Activated naive CD8-positive, alpha-beta T cell treated with anti-CD3 and anti-CD28 coated beads, Interleukin-2, amount 50 U/mL, for 16 hours (primary cell): ENCODE measurements around the gene CCDC12.

Experiments
- DNase-seq: peaks from one replicate; pipeline ENCODE4 v3.0.0-alpha.2; 2020; ENCODE audit warnings: low read depth, low spot score

The CCDC12 gene

GRCh38 chr3:46976326-46977190, at the start of gene CCDC12:
TSS of gene CCDC12 (minus strand) at chr3:46976745. CDS start at chr3:46976732, 13 bp downstream.
- peak; percentile 85 for DNase-seq

- DNase-seq = no peak
Measured at GRCh38 chr3:47024932-47025331, 48.4 kb upstream of the CCDC12 start.

DNA sequence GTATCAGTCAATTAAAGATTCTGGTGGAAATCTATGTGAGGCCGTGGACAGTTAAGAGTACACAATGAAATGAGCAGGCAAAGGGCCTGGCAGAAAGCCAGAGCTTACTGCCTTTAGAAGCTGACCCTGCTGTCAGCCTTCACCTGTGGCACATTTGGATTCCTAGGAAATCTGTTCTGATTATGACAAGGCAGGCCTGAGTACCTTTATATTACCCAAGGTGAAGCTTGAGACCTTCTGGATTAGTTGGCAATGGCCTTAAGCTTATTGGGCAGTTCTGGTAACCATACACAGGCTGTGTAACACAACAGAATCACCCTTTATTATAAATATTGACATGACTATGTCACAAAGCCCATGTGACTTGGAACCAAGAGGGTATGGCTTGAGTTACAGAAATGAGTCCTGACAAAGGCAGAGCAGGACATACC, 46.1 kb upstream of the CCDC12 start:
- no peak for DNase-seq

GRCh38 chr3:47020311-47020710, 43.8 kb upstream of the CCDC12 start:
- DNase-seq = no peak

GRCh38 chr3:47019201-47019600, 42.7 kb upstream of the CCDC12 start:
- no peak for DNase-seq

- DNase-seq = no peak
Measured at GRCh38 chr3:47018269-47018611, 41.7 kb upstream of the CCDC12 start.

- DNase-seq = no peak
Measured at GRCh38 chr3:47017504-47018268, 41.1 kb upstream of the CCDC12 start.

- no peak for DNase-seq
Measured at GRCh38 chr3:47016934-47017435, 40.4 kb upstream of the CCDC12 start.

DNA sequence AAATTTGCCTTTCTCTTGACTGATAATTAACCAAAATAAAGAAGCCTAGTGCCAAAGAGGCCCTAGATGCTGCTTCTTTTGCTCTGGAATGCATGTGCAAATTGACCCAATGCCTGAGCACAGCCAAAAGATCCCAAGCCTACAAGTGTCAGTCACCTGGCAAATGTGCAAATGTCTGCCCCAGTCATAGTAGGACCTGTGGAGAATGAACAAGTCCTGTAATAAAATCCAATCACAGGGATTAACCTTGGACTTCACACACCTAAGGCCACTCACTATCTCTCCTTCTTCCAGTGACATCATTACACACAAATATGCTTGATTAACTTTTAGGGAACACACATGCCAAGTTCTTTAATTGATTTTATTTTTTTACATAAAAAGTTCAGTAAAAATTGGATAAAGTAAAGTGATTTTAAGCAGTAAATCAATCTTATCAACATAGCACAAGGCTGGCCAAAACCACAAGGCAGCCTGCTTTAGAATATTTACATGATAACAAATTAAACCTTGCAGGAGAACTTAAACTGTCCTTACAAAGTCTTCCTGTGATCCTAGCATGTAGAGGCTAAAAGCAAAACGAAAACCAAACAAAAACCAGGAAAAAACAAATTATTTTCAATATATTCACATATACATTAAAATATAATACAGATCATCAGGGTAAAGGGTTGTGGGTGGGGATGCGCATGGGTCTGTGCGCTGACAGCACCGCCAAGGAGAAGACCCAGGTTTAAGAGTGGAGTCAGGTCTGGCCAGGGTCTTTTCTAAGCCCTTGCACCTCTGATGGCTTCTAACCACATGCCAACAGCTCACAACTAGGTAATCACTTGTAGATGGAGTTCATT, 39.8 kb upstream of the CCDC12 start:
- DNase-seq = no peak

DNA sequence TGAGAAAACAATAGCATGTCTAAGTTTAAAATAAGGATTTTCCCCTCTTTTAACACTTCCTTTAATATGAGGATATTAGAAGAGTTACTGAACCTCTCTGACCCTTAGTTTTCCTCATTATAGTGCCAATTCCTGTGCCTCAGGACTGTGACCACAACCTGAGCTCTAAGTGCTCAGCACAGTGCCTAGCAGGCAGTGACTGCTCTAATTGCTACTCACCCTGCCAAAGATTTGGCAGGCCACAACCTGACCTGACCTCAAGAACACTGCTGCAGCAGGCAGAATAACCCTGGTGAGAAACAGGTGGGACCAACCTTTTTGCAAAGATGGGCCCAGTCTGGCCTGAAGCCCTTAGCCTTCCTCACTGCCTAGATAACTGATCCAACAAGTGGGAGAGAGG, 38.6 kb upstream of the CCDC12 start:
- DNase-seq = no peak

GRCh38 chr3:47014036-47014435, 37.5 kb upstream of the CCDC12 start:
- no peak for DNase-seq

DNA sequence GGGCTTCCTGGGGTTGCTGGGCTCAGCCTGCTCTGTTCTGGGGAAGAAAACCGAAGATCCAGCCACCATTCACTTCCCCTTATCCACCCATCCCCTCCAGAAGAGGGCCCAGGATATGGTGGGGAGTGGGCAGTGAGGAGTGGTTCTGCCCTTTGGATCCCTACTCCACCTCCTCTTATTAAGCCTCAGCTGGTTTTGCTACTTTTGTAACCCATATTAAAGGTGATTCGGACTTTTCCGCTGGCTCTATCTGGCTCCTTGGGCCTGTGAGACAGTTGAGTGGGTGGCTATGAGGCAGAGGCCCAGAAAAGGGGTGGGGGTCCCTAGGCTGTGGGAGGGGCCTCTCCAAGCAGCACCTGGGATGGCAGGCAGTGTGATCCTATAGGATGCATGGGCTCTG, 36.7 kb upstream of the CCDC12 start:
- DNase-seq = no peak

DNA sequence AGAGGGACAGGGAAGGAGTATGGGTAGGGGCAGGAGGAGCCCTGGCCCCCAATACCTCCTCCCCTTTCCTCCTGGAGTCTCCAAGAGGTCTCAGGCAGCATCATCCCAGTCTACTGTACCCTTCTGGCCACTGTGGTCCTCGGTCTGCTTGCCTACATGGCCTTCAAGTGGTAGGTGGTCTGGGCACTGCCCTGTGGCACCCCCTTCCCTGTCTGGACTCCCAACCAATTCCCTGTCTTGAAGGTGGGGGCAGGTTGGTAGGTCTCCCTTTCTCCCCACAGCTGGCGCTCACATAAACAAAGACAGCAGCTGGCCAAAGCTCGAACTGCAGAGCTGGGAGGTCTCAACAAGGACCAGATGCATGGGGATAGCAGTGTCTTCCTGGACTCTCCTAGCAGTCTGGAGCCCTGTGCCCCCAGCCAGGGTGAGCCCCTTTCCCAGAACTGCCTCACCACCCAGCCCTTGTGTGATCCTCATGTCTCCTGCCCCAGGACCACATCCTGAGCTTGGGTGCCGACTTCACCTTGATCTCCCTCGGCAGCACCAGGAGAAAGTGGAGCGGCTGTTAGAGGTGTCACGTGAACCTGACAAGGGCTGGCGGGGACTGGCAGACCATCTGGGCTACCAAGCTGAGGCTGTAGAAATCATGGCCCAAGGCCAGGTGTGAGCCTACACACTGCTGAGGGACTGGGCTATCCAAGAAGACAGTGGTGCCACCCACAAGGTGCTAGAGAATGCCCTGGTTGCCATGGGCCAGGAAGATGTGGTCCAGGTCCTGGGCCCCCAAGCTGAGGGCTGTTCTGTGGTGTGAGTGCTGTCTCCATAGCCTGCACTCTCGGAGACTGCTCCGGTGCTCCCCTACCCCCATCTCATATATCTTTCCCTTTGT, 36.0 kb upstream of the CCDC12 start:
- no peak for DNase-seq

- DNase-seq = no peak
Measured at GRCh38 chr3:47011371-47011770, 34.8 kb upstream of the CCDC12 start.

GRCh38 chr3:47010910-47011309, 34.4 kb upstream of the CCDC12 start:
- DNase-seq = no peak

DNA sequence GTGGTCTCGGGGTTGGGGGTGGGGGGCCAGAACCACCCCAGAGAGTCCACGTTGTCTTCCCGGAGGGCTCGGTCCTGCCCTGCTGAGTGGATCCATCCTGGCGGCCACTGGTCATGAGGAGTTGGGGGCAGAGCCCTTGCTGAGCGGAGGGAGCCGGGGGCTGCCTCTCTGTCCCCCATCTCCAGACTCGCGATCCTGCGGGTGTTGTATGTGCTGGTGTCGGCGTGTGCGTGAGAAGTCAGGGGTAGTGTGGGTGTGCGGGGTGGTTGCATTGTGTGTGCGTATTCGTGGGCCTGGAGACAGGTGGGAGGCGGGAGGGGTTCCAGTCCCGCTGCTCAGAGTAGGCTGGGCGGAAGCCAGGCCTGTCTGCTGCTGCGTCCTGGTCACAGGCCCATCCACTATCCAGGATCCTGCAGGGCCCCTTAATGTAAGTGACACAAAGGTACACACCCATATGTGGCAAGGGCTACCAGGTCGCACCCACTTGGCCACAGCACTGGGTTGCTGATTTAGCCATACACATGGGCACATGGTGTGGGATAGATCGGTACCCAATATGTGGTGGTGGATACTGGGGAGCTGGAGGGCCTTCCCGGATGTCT, 33.7 kb upstream of the CCDC12 start:
- no peak for DNase-seq

DNA sequence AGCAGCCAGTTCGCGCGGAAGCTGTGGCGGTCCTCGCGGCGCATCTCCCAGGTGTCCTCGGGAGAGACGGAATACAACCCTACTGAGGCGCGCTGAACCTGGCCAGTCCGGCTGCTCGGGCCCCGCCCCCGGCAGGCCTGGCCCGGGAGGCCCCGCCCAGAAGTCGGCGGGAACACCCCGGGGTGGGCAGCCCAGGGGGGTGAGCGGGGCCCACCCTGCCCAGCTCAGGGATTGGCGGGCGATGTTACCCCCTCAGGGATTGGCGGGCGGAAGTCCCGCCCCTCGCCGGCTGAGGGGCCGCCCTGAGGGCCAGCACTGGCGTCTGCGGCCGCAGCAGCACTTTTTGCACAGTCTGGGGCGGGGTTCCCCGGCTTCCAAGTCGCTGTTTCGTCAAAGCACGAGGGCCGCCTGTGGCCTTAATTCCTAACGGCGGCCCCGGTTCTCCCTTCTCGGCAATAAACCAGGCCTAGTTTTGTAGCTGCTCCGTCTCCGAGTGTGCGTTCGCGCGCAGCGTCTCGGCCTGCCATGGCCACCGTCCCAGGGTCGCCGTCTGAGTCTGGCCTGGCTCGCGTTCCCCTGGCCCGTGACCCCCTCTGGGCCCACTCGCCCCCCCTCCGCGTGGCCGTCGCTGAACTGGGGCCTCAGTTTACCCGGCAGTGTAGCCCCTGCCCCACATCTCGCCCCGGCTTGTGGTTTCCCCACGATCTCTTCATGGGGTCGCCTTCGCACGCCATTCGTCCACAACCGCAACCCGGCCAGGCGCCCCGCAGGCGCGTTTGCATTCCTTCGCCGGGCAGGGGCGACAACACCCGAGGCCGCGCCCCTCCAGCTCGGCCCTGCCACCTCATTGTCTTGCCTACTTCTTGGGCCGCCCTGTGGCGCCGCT, 32.9 kb upstream of the CCDC12 start:
- DNase-seq = peak; percentile 55

DNA sequence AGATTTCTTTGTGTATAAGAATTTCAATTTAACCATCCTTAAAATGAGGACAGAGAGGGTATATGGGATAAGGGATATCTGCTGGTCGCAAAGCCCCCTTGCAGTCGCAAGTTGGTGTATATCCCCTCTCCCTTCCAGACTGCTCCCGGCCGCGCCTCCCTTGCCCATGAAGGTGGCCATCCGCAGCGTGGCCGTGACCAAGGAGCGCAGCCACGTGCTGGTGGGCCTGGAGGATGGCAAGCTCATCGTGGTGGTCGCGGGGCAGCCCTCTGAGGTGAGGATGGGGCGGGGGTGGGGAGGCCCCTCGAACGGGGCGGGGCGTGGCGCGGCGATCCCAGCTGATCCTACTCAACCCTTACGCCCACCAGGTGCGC, 32.3 kb upstream of the CCDC12 start:
- DNase-seq = no peak

DNA sequence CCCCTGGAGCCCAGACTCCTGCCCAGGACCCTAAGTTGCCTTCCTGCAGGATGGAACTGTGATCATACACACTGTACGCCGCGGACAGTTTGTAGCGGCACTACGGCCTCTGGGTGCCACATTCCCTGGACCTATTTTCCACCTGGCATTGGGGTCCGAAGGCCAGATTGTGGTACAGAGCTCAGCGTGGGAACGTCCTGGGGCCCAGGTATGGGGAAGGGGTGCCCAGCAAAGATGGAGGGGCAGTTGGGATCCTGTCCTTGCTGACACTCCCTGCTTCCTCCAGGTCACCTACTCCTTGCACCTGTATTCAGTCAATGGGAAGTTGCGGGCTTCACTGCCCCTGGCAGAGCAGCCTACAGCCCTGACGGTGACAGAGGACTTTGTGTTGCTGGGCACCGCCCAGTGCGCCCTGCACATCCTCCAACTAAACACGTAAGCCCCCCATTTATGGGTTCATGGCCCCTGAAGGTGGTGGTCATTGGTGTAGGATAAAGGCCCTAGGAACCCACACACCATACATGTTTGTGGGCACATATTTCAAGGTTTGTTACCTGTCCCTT, 31.8 kb upstream of the CCDC12 start:
- DNase-seq = no peak
